SHP77 treated with DMSO at 0.1 percent for 48 hours (cell line): ENCODE data around the gene MPPED2.
"Not testable (repeated sequence)": the region's sequence is repeated elsewhere in the genome, so short reads cannot be mapped to it uniquely, and the experiment has no call there.

Source experiments
- DNase-seq: peaks from one replicate; lab custom pipeline; 2025; lab: John Stamatoyannopoulos, UW

MPPED2 gene

GRCh38 chr11:30578406-30578805 is 7.7 kb downstream of the MPPED2 start:
- no peak for DNase-seq

GRCh38 chr11:30573951-30574350 is 12.2 kb downstream of the MPPED2 start:
- DNase-seq = no peak

- DNase-seq = no peak
Observed at GRCh38 chr11:30568931-30569330, 17.2 kb downstream of the MPPED2 start.

- DNase-seq = no peak
Observed at GRCh38 chr11:30567644-30568043, 18.5 kb downstream of the MPPED2 start.

- no peak for DNase-seq
Observed at GRCh38 chr11:30567120-30567519, 19.0 kb downstream of the MPPED2 start.

- no peak for DNase-seq
Observed at GRCh38 chr11:30566482-30566881, 19.7 kb downstream of the MPPED2 start.

GRCh38 chr11:30565027-30565426 is 21.1 kb downstream of the MPPED2 start:
- no peak for DNase-seq

GRCh38 chr11:30561691-30562415 is 24.3 kb downstream of the MPPED2 start:
- no peak for DNase-seq

GRCh38 chr11:30560206-30561106 is 25.7 kb downstream of the MPPED2 start:
- no peak for DNase-seq

- no peak for DNase-seq
Observed at GRCh38 chr11:30559004-30559403, 27.1 kb downstream of the MPPED2 start.

- DNase-seq = not testable (repeated sequence)
Observed at GRCh38 chr11:30554587-30554986, 31.6 kb downstream of the MPPED2 start.

- no peak for DNase-seq
Observed at GRCh38 chr11:30553521-30554110, 32.5 kb downstream of the MPPED2 start.

GRCh38 chr11:30552839-30553238 is 33.3 kb downstream of the MPPED2 start:
- DNase-seq = no peak

- no peak for DNase-seq
Observed at GRCh38 chr11:30550022-30550542, 36.1 kb downstream of the MPPED2 start.

- DNase-seq = no peak
Observed at GRCh38 chr11:30549565-30549964, 36.6 kb downstream of the MPPED2 start.

- DNase-seq = no peak
Observed at GRCh38 chr11:30546334-30546733, 39.8 kb downstream of the MPPED2 start.

GRCh38 chr11:30545507-30545906 is 40.6 kb downstream of the MPPED2 start:
- no peak for DNase-seq

GRCh38 chr11:30543066-30543465 is 43.1 kb downstream of the MPPED2 start:
- no peak for DNase-seq

GRCh38 chr11:30540781-30541180 is 45.4 kb downstream of the MPPED2 start:
- DNase-seq = no peak

GRCh38 chr11:30538251-30538650 is 47.9 kb downstream of the MPPED2 start:
- DNase-seq = no peak

GRCh38 chr11:30535818-30536217 is 50.3 kb downstream of the MPPED2 start:
- no peak for DNase-seq

GRCh38 chr11:30533445-30533947 is 52.7 kb downstream of the MPPED2 start:
- no peak for DNase-seq
